NCI-H146 (cell line): ENCODE measurements around the gene EZR.

Experiments used
- DNase-seq: peaks from one replicate; lab custom pipeline; 2025; lab: John Stamatoyannopoulos, UW

Gene EZR

DNA sequence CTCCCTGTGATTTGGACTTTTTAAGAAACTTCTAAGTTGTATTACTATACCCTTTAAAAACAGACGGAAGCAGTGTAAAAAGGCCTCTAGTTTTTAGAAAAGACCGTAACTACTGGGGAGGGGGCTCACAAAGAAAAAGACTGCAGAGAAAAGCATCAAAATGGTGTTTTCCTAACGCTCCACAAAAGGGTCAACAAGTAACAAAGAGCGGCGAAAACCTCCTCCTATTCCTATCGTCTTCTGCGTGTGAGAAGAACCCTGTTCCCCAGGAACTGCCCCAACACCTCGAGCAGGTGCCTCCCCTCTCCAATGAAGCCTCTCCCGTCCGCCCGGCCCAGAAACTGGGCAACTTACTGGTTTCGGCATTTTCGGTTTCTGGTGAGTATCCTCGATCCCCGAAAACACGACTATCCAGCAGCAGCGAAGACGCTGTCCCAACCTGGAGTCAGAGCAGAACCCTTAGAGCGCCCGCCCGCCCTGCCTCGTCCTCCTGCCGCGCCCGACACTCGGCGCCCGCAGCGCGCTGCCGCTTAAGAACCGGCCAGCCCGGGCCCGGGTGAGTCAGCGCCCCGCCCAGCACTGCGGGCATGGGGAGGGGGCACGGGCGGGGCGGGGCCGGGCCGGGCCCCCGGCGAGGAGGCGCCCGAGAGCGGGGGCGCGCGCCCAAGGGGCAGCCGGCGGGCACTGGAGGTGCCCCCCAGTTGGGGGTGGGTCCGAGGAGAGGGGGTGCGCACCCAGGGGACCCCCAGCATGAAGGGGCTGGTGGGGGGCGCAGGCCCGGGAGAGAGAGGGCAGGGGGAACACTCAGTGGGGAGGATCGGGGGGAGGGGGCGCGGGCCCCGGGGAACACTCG, 1.2 kb downstream of the EZR start:
- DNase-seq, result peak; percentile 90

DNA sequence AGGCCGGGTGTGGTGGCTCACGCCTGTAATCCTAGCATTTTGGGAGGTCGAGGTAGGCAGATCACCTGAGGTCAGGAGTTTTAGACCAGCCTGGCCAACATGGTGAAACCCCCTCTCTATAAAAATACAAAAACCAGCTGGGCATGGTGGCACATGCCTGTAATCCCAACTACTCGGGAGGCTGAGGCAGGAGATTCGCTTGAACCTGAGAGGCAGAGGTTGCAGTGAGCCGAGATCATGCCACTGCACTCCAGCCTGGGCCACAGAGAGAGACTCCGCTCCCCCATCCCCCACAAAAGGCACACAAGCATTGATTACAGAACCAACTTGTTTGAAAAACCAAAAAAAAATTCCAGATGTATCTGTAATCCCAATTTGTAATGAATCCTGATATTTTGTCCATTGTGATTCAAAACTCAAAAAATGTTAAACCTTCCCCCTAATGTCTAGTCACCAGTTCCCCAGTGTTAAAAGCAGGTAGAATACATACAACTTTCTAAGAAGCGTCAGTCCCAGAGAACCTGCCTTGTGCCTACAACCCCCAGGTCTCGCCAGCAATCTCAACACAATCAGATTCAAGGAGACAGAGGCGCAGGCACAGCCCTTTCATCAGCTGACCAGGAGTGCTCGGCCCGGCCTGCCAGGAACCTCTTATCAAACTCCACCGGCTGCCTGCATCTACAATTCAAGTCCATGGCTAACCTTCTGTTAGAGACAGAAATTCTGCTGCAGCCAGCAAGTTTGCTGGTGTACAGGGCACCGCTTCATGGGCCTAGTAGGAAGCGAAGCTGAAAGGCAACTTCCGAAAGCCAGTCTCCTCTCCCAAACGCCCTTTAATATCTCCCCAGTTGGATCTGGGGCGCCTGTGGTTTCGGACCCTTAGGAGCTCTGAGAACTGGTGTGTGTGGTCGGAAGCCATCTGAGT, 2.1 kb downstream of the EZR start:
- peak; percentile 70 for DNase-seq

DNA sequence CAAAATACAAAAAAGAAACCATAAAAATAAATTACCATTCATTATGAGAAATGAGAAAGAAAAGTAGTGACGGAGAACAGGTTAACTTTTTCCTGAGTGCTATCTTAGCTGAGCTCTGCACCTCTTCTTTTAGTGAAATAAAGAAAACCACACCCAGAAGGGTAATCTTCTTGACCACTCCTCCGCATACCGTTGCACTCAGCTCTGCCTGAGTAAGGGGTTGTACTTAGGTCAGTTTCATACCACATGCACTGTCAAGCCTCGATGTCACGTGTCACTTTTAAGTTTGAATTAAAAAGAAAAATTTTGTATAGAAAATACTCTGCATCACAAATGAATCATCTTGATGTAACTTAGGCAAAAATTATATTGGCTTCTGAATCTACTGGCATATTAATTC, 2.8 kb downstream of the EZR start:
- DNase-seq, result no peak

DNA sequence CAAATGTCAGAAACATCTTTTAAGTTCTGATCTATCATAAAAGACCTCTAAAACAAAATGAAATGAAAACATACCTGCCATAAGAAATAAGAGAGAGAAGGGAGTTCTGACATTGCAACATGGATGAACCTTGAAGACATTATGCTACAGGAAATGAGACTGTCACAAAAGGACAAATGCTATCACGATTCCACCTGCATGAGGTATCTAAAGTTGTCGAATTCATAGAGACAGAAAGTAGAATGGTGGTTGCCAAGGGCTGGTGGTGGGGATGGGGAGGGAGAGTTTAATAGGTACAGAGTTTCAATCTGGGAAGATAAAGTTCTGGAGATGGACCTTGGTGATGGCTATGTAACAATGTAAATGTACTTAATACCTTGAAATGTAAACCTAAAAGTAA, 3.3 kb downstream of the EZR start:
- DNase-seq, result no peak

DNA sequence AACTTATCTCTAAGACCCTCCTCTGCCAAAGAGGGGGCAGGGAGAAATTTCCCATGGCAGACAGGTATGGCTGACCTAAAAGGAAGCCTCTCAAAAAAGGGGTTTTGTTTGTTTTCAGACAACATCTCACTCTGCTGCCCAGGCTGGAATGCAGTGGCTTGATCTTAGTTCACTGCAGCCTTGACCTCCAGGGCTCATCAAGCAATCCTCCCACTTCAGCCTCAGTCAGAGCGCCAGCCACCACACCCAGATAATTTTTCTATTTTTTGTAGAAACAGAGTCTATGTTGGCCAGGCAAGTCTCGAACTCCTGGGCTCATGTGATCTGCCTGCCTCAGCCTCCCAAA, 3.8 kb downstream of the EZR start:
- DNase-seq, result no peak

DNA sequence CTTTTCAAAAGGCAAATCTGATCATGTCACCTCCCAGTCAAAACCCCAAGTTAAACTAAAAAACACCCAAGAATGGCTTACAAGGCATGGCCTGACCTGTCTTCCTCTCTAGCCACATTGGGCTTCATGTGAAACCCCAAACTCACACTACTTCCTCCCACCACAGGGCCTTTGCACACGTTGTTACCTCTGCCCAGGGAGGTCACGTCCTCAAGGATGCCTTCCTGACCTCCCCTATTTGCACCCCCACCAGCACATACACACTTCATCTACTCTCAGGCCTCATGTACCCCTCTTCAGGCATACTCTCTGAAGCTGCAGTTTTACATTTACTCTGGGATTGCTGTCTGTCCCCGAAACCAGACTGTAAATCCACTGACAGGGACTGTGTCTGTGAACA, 6.1 kb downstream of the EZR start:
- DNase-seq, result no peak

DNA sequence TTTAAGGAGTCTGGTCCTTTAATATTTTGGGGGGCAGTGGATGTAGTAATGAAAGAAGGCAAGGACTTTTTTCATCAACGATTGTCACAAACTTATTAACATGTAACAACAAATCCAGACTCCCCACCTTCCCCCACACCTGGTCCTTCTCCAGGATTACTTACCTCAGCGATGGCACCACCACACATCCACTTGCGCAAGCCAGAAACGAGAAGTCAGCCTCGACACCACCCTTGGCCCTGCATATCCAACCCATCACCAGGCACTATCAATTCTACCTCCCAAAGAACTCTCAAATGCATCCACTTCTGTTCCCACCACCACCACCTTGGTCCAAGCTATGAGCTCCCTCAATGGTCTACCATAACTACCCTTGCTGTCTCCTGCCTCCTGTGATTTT, 6.6 kb downstream of the EZR start:
- no peak for DNase-seq

DNA sequence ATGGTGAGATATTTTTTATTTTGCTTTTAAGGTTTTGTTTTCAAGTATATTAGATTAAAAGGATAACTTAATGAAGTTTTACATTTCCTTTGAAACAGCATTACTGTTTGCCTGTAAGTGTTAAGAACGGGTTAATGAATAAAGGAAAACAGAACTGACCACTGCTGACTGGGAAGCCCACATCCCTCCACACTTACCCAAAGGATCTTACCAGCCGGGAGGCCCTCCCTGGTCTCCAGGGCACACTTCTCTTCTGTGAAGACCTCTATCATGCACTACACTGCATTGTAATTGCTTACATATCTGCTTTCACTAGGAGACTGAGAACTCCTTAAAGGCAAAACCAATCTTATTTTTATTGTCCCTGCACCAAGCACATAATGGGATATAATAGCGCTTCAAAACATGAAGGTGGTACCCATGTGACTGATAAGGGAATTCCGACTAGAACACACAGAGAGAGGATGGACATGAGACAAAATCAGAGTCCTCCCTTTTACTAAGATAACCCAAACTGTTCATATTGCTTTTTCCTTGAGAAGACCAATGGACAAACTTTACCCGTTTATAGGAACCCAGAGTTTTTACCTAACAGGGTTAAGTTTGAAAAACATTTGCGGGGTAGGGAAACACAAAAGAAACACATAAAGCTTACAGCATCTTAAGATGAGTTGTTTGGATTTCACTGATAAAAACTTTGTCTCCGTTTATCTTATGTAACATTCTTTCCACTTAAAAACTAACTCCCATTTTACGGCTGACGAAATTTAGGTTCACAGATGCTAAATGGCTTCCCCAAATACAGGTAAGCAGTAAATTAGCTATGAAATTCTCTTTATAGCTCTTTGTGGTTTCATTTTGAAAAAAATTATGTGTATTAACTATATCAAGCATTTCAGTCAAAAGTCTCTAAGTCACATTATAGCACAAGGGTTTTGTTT, 8.7 kb downstream of the EZR start:
- no peak for DNase-seq

DNA sequence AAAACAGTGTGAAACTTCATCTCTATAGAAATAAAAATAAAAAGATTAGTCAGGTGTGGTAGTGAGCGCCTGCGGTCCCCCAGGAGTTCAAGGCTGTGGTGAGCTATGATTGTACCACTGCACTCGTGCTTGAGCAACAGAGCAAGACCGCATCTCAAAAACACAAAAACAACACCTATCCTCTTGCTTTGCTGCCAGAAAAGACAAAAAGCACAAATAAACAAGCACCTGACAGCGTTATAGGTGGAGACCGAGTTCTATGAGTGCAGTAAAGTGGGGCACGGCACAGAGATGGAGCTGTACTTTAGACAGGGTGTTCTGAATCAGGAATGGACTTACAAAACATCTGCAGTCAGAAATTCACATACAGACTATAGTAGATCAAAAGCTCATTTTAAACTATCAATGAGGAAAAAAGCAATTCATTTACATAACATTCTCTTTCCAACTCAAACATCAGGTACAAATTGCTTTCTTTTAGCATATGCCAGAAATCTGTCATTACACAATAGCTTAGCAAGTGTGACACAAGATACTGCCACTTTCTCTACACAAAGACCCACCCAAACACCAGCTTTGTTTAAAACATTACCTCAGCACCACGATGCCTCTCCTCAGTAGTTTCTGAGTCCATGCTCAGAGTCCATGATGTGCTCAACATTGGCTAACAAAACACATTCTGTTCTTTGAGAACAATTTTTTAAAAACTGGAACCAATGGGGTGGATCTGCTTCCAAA, 10.1 kb downstream of the EZR start:
- no peak for DNase-seq

DNA sequence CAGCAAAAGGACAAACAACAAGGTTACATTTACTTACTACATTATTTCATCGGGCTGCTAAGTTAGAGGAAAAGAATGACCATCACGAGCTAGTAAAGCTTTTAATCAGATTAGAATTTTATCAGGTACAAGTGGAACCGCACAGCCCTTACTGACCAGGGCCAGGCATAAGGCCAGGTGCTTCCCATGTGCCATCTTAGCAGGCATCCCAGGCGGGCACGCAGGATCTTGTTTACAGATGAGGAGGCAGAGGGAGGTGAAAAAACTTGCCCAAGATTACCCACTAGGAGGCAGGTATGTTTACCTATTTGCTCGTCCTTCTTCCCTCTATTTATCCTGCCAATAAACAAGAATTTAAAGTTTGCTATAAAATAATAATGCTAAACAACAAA, 10.7 kb downstream of the EZR start:
- no peak for DNase-seq

DNA sequence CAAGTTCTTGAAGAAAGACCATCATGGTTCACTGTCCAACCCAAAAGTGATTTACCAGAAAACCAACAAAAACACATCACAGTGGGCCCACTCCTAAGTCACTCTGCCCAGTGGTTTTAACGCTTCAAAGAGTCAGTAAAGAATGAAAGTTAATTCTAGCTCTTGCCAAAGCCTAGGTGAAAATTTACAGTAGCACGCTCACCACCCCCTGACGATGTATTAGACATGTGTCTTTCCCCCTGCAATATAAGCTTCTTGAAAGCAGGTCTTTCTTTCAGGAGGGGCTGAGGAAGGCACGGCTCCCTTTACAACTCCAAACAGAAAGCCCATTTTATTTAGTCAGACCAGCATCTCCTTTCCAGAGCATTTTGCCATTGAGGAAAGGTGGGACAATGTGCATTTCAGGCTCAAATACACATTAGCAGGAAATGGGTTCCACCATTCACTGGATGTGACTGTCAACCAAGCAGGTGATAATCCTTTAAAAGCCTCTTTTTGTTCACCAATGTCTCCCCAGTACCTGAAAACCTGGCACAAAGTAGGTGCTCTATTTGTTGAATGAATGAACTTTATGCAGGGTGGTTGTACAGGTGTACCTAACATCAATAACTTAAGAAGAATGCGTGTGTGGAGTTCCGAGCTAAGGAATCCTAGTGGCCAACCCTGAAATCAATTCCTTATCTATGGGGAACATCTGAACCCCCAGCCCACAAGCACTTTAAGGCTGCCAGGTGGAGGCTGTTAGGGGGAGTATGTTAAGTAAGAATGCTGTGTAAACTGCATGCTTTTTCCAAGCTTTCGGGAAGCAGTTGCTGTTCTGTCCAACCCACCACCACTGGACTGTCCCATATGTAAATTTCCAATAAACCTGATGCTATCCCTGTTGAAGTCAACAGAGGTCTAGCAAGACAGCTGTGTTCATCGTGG, 11.4 kb downstream of the EZR start:
- no peak for DNase-seq

DNA sequence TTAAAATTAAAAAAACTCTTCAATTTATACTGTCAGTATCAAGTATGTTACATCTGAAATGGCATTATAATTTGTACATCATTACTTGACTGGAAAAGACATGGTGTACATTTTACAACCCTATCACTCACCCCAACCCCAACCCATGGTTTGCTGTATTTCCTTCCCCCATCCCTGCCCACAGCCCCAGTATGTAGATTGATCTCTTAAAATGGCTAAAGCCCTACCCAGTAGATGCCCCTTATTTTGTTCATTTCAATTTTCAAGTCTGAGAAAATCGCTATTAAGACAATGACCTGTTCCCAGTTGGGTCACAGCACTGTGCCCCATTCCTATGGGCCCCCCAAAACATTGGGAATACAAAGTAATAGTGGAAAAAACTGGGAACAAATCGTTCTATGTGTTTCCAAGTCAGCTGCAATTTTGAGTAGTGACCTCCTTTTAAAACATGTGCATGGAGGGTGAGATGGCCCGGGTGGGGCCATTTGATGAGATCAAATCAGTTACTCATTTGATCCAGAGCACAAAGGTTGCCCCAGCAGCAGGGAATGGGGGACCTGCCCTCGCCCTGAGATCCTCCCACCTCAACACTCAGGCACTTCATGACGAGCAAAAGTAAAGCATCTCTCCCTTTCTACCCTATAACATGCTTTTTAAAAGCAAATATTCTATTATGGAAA, 13.3 kb downstream of the EZR start:
- no peak for DNase-seq

DNA sequence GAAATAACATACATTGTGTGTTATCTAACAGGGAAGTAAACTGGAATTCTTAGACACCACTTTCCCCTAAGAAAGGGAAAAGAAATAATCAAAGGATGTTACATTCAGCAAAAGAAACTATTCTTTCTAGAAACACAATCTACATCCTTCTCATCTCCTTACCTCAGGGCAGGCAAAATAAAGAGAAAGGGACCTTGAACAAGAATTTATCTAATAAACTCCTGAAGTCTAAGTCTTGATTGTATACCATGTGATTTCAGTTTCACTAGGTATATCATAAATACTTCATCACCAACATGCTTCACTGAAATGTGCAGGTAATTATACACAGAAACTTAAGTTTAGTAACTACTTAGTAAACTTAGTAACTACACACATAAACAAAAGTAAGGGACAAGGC, 15.0 kb downstream of the EZR start:
- DNase-seq, result no peak

DNA sequence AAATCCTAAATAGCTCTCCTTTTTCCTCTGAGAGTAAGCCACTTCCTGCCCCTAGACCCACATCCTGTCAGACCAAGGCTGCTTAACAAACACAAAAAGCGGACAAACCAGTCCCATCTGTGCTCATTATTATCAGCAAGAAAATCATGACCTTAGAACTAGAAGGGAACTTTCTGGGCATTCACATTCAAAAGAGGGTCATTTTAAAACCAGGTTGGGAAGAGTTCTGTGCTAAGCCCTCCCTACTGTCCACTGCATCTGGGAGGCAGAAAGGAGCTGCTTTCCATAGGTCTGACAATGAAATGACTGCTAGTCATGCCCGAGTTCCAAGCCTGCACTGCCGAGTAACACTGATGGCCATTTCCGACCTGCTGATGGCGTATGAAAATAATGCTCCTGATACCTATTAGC, 15.4 kb downstream of the EZR start:
- no peak for DNase-seq

DNA sequence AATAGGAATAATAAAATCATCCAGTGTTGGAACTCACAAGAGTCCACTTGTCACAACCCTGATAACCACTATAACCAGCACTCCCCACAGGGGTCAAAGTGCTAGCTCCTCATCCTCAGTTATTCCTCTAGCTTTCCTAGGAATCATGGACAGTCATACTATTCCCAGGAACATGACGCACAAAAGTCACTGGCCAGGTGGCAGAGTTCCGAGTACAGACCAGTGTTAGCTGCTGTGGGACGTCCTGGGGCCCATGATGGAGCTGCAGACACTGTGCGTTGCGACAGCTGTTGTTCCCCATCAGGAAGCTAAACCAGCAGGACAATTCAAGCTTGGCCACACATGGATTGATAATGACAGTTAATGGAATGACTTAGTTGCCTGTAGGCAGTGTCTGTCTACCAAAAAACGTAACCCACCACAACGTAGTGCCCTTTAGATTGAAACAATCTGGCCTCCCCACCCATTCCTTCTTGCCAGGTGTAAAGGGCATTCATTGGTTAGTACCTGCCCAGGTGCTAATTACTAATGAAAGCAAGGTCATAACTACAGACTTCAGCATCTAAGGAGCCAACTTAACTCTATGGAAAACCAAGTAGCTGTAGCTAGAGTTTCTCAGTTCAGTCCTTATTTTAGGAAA, 17.4 kb downstream of the EZR start:
- no peak for DNase-seq

DNA sequence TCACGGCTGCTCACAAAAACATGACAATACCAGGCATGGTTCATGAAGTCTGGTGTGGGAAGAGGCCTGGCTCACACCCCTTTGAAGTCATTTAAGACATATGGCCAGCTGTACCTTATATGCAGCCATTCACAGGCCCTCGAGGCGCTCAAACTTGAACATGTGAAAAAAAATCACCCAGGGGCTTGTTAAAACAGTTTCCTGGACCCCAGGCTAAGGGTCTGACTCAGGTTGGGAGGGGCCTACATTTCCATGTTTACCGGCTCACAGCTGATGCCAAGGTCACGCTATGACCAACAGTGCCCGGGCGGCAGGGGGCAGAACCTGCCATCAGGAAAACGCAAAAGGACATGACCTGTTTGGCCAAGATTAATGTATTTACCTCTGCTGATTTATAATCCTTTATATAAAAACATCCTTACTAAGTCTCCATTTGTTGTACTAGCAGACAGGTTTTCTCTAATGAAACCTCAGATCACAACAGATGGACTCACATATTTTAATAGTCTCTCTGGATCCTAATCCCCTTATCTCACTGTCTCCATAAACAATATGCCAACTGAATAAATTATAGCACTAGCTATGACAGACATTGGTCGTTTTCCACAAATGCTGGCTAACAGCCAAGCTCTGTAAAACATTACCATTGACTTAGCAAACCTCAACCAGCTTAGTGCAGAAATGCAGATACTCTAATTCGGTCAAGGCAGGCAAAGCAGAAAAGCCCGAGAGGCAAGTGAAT, 19.9 kb downstream of the EZR start:
- peak; percentile 71 for DNase-seq

DNA sequence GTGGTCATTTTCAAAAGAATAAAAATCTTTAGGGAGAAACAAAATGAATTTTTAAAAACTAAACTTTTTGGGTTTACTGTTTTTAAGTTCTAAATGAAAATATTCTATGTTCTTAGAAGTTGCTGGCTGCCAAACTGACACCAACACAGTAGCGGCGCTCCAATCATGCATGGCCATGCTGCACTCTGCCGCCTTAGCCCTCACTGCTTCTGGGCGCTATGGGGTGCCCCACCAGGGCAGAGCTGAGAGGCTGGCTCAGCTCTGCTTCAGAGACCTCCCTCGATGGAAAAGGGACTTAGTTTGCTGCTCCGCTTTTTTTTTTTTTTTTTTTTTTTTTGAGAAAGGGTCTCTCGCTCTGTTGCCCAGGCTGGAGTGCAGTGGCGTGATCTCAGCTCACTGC, 20.9 kb downstream of the EZR start:
- no peak for DNase-seq
